DMS153 treated with DMSO at 0.1 percent for 48 hours (cell line): ENCODE results near the gene ARHGAP12.

Experiments
- DNase-seq: peaks from one replicate; lab custom pipeline; 2025; ENCODE audit not compliant: unreplicated experiment; lab: John Stamatoyannopoulos, UW

ARHGAP12 gene

DNA sequence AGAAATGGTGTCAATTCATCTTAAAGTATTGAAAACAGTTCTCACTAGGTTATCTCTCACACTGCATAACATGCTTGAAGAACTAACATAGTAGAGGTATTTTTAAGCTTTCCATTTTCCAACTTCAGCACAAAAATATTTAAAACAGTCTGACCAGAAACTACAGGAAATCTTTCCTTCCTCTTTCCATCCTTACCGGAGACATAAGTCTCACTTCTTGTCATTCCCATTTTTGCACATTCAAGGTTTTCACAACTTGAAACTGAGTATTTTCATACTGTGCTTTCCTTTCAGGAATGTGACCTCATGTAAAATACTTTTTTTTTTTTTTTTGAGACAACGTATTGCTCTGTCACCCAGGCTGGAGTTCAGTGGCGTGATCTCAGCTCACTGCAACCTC is 45.2 kb downstream of the ARHGAP12 start:
- no peak for DNase-seq

DNA sequence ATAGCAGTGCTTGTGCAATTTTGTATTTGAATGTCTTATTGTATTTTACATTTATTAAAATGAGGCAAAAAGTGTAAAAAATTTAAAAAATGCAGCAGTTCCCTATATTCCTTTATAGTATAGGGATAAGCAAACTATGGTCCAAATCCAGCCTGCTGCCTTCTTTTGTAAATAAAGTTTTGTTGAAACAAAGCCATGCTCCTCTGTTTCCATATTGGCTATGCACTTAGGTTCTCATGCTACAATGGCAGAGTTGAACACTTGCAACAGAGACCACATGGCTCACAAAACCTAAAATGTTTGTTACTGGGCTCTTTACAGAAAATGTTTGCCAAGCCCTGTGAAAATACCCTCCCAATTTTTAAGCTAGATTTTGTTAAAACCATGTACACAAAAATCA is 50.1 kb downstream of the ARHGAP12 start:
- DNase-seq, result no peak

- DNase-seq, result no peak
Observed at GRCh38 chr10:31876652-31877352, 51.8 kb downstream of the ARHGAP12 start.

DNA sequence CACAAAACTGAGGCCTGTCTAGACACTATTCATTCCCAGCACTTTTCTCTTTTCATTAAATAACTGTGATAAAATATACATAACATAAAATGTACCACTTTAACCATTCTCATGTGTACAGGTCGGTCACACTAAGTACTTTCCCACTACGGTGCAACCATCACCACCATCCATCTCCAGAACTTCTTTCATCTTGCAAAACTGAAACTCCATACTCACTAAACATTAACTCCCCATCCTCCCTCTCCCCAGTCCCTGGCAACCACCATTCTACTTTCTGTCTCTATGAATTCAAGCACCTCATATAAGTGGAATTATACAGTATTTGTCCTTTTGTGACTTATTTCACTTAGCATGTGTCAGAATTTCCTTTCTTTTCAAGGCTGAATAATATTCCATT is 53.0 kb downstream of the ARHGAP12 start:
- DNase-seq, result no peak

DNA sequence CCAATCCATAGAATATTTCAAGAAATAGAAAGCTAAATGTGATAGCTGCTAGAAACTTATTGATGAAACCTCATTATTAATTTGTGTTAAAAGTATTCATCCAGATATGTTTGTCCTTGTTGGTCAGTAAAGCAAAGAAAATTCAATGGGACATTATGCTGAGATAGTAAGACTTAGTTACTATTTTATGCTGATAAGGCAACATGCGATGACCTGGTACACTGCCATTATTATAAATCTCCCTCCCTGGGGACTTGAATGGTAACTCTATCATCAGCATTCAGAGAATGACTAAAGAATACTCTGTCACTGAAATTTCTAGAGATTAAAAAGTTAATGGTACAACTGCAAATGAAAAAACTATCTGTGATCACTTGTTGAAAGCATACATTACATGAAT is 54.9 kb downstream of the ARHGAP12 start:
- no peak for DNase-seq

- no peak for DNase-seq
Observed at GRCh38 chr10:31871266-31872065, 57.2 kb downstream of the ARHGAP12 start.

DNA sequence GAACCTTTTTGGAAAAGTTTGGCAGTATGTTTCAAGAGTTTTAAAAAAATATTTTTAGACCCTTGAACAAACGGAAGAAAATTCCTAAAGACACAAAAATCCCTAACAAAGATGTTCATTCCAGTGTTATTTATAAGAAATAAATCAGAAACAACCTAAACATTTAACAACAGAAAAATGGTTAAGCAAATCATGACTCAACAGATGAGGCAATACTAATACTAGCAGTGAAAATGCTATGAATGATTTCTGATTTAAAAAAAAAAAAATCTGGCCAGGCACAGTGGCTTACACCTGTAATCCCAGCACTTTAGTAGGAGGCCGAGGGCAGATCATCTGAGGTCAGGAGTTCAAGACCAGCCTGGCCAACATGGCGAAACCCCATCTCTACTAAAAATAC is 61.0 kb downstream of the ARHGAP12 start:
- no peak for DNase-seq

DNA sequence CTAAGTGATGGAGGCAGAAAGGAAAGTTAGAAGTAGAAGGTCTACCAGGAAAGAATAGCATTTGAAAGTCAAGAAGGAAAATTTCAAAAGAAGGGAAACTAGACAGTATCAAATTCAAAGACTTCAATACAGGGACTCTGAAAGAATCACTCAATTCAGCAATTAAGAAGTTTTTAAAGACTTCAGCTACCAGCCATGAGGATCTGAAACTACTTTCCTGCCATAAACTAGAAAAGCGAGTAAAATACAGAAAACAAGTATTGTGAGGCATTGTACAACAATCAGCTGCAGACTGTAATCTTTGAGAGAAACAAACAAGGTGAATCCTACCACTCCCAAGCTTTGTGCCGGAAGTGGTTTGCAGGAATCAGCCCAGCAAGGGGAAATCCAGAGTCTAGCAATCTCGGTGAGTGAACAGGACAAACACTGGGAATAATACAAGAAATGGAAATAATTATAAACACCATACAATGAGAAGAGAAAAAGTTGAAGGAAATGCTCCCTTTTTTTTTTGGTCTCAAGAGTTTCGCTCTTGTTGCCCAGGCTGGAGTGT is 62.4 kb downstream of the ARHGAP12 start:
- no peak for DNase-seq

DNA sequence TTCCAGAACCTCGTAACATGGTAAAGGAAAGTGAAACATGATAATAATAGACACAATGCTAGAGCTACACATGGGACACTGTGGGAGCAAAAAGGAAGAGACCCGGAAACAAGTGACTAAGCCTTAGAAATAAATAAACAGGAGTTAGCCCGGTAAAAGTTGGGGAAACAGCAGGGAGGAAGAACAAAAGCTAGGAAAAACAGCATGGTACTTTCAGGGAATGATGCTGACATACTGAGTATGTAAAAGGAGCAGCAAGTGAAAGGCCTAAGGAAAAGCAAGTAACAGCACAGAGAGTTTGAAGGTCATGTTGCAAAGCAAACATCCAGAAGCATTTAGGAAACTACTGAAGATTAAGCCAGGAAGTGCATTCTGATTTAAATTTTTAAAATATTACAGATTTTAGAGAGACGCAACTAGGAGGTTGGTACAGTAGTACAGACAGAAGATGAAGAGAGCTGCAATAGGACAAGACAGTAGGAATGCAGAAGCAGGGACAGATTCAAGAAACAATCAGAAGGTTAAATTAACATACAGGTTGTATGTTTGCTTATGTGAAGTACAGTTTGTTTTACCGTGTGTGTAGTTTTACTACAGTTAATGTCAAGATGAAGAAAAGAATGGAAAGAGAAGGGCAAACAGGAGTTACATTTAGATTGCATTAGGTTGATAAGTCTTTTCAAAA is 63.7 kb downstream of the ARHGAP12 start:
- no peak for DNase-seq

GRCh38 chr10:31855033-31855432 is 73.6 kb downstream of the ARHGAP12 start:
- DNase-seq, result no peak

DNA sequence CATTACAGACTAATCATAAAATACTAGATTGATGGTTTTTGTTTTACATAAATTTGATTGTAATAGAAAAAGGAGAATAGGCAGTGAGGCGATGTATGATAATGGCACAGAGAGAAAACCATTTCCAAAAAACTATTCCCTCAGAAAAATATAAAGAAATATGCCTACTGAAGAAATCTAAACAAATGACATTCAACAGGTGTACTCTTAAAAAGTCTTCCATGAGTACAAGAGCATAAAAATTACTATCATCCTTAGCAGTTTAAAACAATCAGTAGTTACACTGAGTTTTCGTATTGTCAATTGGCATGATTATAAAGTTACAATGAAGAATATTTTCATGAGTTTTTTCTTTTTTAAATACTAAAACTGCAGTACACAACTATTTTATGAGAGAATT is 75.0 kb downstream of the ARHGAP12 start:
- no peak for DNase-seq

GRCh38 chr10:31851216-31851615 is 77.4 kb downstream of the ARHGAP12 start:
- DNase-seq, result no peak

- no peak for DNase-seq
Observed at GRCh38 chr10:31847515-31847914, 81.1 kb downstream of the ARHGAP12 start.

DNA sequence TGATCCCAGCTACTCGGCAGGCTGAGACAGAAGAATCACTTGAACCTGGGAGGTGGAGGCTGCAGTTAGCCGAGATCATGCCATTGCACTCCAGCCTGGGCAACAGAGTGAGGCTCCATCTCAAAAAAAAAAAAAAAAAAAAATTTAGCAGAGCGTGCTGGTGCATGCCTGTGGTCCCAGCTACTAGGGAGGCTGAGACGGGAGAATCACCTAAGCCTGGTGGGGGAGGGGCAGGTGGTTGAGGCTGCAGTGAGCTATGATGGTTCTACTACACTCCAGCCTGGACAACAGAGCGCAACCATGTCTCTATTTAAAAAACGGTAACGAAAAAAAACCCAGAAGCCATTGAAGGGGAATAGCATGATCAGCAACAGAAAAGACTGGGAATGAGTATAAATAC is 89.9 kb downstream of the ARHGAP12 start:
- no peak for DNase-seq

DNA sequence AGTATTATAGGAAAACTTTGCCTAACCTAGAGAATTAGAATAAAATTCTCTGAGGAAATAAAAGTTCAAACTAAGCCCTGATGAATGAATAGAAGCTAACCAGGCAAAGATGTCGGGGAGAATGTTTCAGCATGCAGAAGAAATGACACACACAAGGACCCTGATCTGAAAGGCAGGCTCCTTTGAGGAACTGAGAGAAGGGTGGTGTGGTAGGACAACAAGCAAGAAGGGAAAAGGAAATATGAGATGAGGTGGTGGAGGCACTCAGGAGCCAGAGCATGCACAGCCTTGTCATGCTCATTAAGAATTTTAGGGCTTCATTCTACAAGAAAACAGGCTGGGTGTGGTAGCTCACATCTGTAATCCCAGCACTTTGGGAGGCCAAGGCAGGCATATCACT is 90.6 kb downstream of the ARHGAP12 start:
- no peak for DNase-seq

- no peak for DNase-seq
Observed at GRCh38 chr10:31836569-31837406, 91.8 kb downstream of the ARHGAP12 start.

DNA sequence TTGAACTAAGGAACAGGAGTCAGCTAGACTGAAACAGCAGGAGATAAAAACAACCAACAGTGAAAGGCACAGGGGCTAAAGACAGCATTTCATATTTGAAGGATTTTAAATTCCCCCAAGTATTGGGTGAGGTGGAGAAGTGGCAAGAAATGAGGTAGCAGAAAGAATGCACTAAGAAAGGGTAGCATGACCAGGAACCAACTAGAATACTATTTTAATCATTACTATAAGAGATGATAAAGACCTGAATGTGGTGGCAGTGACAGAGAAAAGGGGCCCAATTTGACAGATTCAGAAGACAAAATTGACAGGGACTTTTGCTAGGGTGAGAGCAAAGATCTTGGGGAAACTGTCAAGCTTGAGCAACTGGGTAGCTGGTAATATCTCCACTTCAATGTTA is 94.9 kb downstream of the ARHGAP12 start:
- DNase-seq, result no peak

GRCh38 chr10:31832261-31832660 is 96.4 kb downstream of the ARHGAP12 start:
- no peak for DNase-seq

DNA sequence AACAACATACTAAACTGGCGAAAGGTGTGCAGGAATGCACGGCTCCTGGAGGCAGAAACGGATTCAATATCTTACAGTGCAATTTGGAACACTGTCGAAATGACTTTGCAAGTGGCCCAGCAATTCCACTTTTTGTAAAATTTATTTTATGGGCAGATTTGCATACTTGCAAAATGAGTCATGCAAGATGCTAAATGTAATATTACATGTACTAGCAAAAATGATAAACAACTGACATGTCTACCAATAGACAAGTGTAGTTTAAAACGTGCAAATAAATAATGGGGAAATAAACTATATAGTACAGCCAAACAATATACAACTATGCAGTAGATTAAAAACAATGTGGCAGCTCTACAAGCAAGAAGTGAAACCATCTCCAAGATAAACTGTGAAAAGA is 97.7 kb downstream of the ARHGAP12 start:
- no peak for DNase-seq

DNA sequence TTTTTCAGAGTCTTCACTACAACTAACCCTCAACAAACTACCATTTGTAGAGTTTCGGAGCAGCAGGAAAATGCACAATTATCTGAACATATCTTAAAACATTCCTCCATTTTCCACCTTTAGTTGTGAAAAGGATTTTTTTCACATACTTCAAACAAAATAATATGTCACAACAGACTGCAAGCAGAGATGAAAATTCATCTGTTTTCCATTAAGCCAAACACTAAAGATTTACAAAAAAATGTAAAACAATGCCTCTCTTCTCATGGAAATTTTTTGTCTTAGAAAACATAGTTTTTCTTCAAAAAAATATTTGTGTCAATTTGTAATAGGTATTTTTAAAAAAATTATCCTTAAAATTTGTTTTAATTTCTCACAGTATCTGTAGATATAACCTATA is 98.9 kb downstream of the ARHGAP12 start:
- DNase-seq, result no peak

- DNase-seq, result no peak
Observed at GRCh38 chr10:31823358-31823757, 105.3 kb downstream of the ARHGAP12 start.
